H9 (cell line): ENCODE results near the gene METTL4. TPM values are rescaled to one million over a fixed set of nuclear protein-coding genes. Genes with fewer than 3 reads are reported as not detected.

Experiments used
- DNase-seq: peaks from one replicate; pipeline ENCODE4 v3.0.0-alpha.2; 2017
- H2AFZ ChIP-seq: one replicate; pipeline ENCODE4 v1.6.1; 2013; ENCODE audit warnings: mild to moderate bottlenecking, low read length, control low read depth, moderate library complexity
- H2AK5ac ChIP-seq: 2 replicates; pipeline ENCODE4 v1.6.1; 2013; ENCODE audit warnings: low read length, control low read depth, mixed read lengths; ENCODE audit not compliant: insufficient read length
- H2BK120ac ChIP-seq: one replicate; pipeline ENCODE4 v1.6.1; 2013; ENCODE audit warnings: low read depth, mild to moderate bottlenecking, low read length, control low read depth, inconsistent platforms; ENCODE audit not compliant: poor library complexity, severe bottlenecking
- H2BK12ac ChIP-seq: 2 replicates; pipeline ENCODE4 v1.6.1; 2013; ENCODE audit warnings: low read length, control low read depth, mixed read lengths, low read depth; ENCODE audit not compliant: insufficient read length
- H2BK15ac ChIP-seq: 2 replicates; pipeline ENCODE4 v1.6.1; 2013; ENCODE audit warnings: low read depth, low read length, control low read depth
- H2BK20ac ChIP-seq: one replicate; pipeline ENCODE4 v1.6.1; 2013; ENCODE audit warnings: low read depth, mild to moderate bottlenecking, low read length, control low read depth, inconsistent platforms; ENCODE audit not compliant: poor library complexity, severe bottlenecking
- H2BK5ac ChIP-seq: 2 replicates; pipeline ENCODE4 v1.6.1; 2013; ENCODE audit warnings: low read length, control low read depth, mixed read lengths; ENCODE audit not compliant: insufficient read length
- H3K14ac ChIP-seq: 2 replicates; pipeline ENCODE4 v1.6.1; 2013; ENCODE audit warnings: low read length, control low read depth; ENCODE audit not compliant: insufficient read depth
- H3K18ac ChIP-seq: 2 replicates; pipeline ENCODE4 v1.6.1; 2013; ENCODE audit warnings: low read depth, mild to moderate bottlenecking, mixed read lengths, low read length, control low read depth; ENCODE audit not compliant: insufficient read length
- H3K23ac ChIP-seq: 2 replicates; pipeline ENCODE4 v1.6.1; 2013; ENCODE audit warnings: low read length, control low read depth, mixed read lengths, low read depth; ENCODE audit not compliant: insufficient read length
- H3K23me2 ChIP-seq: 2 replicates; pipeline ENCODE4 v1.6.1; 2013; ENCODE audit warnings: low read depth, mild to moderate bottlenecking, mixed read lengths, low read length, control low read depth; ENCODE audit not compliant: insufficient read length, poor library complexity, severe bottlenecking
- H3K27ac ChIP-seq: 2 replicates; pipeline ENCODE4 v1.5.1; 2013; ENCODE audit warnings: low read length, control low read depth, mixed read lengths, low read depth; ENCODE audit not compliant: insufficient read length
- H3K27me3 ChIP-seq: 2 replicates; pipeline ENCODE4 v1.6.1; 2013; ENCODE audit warnings: low read length, control low read depth, inconsistent platforms; ENCODE audit not compliant: insufficient read depth
- H3K4ac ChIP-seq: 2 replicates; pipeline ENCODE4 v1.6.1; 2013; ENCODE audit warnings: low read depth, mild to moderate bottlenecking, control low read depth, inconsistent platforms, low read length, moderate library complexity
- H3K4me1 ChIP-seq: 2 replicates; pipeline ENCODE4 v1.6.1; 2013; ENCODE audit warnings: low read length, control low read depth, inconsistent platforms; ENCODE audit not compliant: insufficient read depth
- H3K4me2 ChIP-seq: 2 replicates; pipeline ENCODE4 v1.6.1; 2013; ENCODE audit warnings: low read length, control low read depth, mixed read lengths; ENCODE audit not compliant: insufficient read length, insufficient read depth
- H3K56ac ChIP-seq: 2 replicates; pipeline ENCODE4 v1.6.1; 2013; ENCODE audit warnings: low read depth, mild to moderate bottlenecking, mixed read lengths, low read length, control low read depth; ENCODE audit not compliant: insufficient read length
- H3K79me1 ChIP-seq: 2 replicates; pipeline ENCODE4 v1.6.1; 2013; ENCODE audit warnings: low read depth, mild to moderate bottlenecking, moderate library complexity, low read length, control low read depth, inconsistent platforms; ENCODE audit not compliant: insufficient read depth, poor library complexity, severe bottlenecking
- H3K79me2 ChIP-seq: 2 replicates; pipeline ENCODE4 v1.6.1; 2013; ENCODE audit warnings: low read length, control low read depth, inconsistent platforms; ENCODE audit not compliant: insufficient read depth
- H3K9ac ChIP-seq: 2 replicates; pipeline ENCODE4 v1.6.1; 2013; ENCODE audit warnings: low read length, control low read depth, mixed read lengths; ENCODE audit not compliant: insufficient read length; ENCODE audit errors: extremely low read depth
- H3K9me3 ChIP-seq: one replicate; pipeline ENCODE4 v1.6.1; 2013; ENCODE audit warnings: low read depth, low read length, inconsistent platforms; ENCODE audit not compliant: control insufficient read depth
- H3T11ph ChIP-seq: one replicate; pipeline ENCODE4 v1.6.1; 2013; ENCODE audit warnings: mild to moderate bottlenecking, low read length, control low read depth, inconsistent platforms
- H4K20me1 ChIP-seq: one replicate; pipeline ENCODE4 v1.6.1; 2013; ENCODE audit not compliant: control insufficient read depth, insufficient read length, insufficient read depth
- H4K5ac ChIP-seq: 2 replicates; pipeline ENCODE4 v1.6.1; 2013; ENCODE audit warnings: low read depth, mild to moderate bottlenecking, mixed read lengths, low read length, control low read depth; ENCODE audit not compliant: insufficient read length
- H4K8ac ChIP-seq: replicated peaks from 2 replicates; pipeline ENCODE4 v1.6.1; 2013; ENCODE audit warnings: low read length, control low read depth, mixed read lengths, low read depth; ENCODE audit not compliant: insufficient read length
- H4K91ac ChIP-seq: 2 replicates; pipeline ENCODE4 v1.6.1; 2013; ENCODE audit warnings: low read depth, mild to moderate bottlenecking, moderate library complexity, mixed read lengths, low read length, control low read depth; ENCODE audit not compliant: insufficient read length
- H3K27ac Mint-ChIP-seq, 3 experiments: 2 replicates in 2 of 3; 3 replicates in 1 of 3; pipeline ENCODE4 v1.8.0; 2020 to 2021; ENCODE audit warnings: mixed read lengths in 3 of 3, mild to moderate bottlenecking in 1 of 3, moderate library complexity in 1 of 3
- H3K27me3 Mint-ChIP-seq: 2 replicates; pipeline ENCODE4 v1.8.0; 2021; ENCODE audit warnings: low read depth, mild to moderate bottlenecking, moderate library complexity, mixed read lengths
- H3K36me3 Mint-ChIP-seq, 3 experiments: 2 replicates in 2 of 3; 3 replicates in 1 of 3; pipeline ENCODE4 v1.8.0; 2020 to 2021; ENCODE audit warnings: low read depth in 3 of 3, mixed read lengths in 3 of 3; ENCODE audit not compliant: insufficient read depth in 1 of 3
- H3K4me1 Mint-ChIP-seq, 2 experiments: 2 replicates each; pipeline ENCODE4 v1.8.0; 2020; ENCODE audit warnings: mixed read lengths in 2 of 2
- H3K4me3 Mint-ChIP-seq, 2 experiments: 2 replicates in 1 of 2; 3 replicates in 1 of 2; pipeline ENCODE4 v1.8.0; 2020 to 2021; ENCODE audit warnings: mild to moderate bottlenecking in 2 of 2, mixed read lengths in 2 of 2, moderate library complexity in 1 of 2
- H3K9me3 Mint-ChIP-seq, 2 experiments: 2 replicates in 1 of 2; 3 replicates in 1 of 2; pipeline ENCODE4 v1.8.0; 2020; ENCODE audit warnings: mild to moderate bottlenecking in 2 of 2, mixed read lengths in 2 of 2, moderate library complexity in 1 of 2
- WGBS: extraction: QIAGEN DNeasy Blood & Tissue Kit; methylation state at CpG from one replicate; pipeline ENCODE4 v1.1.7; 2013; ENCODE audit warnings: missing lambda C conversion rate, low lambda C conversion rate, mixed read lengths; ENCODE audit not compliant: insufficient read length; ENCODE audit errors: extremely low coverage; 5-methylcytosine and 5-hydroxymethylcytosine counted together
- total RNA-seq: library from RNA; stranded (reverse); gene quantifications from 2 replicates; pipeline ENCODE4 v1.2.1, GENCODE V29; 2021
- TF ChIP-seq, protein P1 (sequence below): fragments of 200-600 bp; sonication (generic); conservative IDR thresholded peaks from 3 replicates; pipeline ENCODE4 v1.8.0; 2021; ENCODE audit warnings: antibody characterized with exemption, mild to moderate bottlenecking

Gene METTL4
- total RNA-seq, 1 experiment from 2014 or later, result 14.2 TPM

DNA sequence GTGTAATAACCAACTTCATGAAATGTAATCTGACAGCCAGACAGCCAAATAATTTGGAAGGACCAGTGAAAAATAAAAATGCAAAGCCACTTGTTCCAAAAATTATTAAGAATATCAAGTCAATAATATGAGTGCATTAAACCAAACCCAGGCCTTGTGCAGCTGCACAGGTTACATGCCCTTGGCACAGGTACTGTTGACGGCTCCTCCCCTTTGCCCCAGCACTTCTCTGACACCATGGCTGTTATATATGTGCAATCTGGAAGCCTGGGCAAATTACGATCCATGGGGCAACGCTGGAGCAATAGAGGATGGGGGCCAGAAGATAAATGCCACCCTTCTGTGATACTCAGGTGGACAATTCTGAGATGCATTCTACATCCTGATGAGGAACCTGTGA is 68.9 kb downstream of the METTL4 start:
- Histone ChIP-seq H3K9me3 (no peaks in the 10 kb centered on the region), H2BK20ac (no peak overlapping the region), H3K79me2 (no peaks in the 10 kb centered on the region), H2BK120ac (no peak overlapping the region), H3K56ac (no peak overlapping the region), H2BK12ac (no peak overlapping the region), H2BK15ac (no peak overlapping the region), H3K23me2 (no peaks in the 10 kb centered on the region), H2AK5ac (no peak overlapping the region), H3K79me1 (no peaks in the 10 kb centered on the region), H3K14ac (no peak overlapping the region), H4K20me1 (no peaks in the 10 kb centered on the region), H4K91ac (no peak overlapping the region), H3K9ac (no peak overlapping the region), H2BK5ac (no peak overlapping the region), H3K27ac (no peak overlapping the region), H4K8ac (no peak overlapping the region), H3K23ac (no peak overlapping the region), H3K4ac (no peak overlapping the region), H3K27me3 (no peaks in the 10 kb centered on the region), H4K5ac (no peak overlapping the region), H3K18ac (no peak overlapping the region), H3K4me2 (no peak overlapping the region), H2AFZ (no peak overlapping the region), H3T11ph (no peak overlapping the region), H3K4me1 (no peaks in the 10 kb centered on the region)
- no peaks in the 10 kb centered on the region for H3K36me3 Mint-ChIP-seq
- no peaks in the 10 kb centered on the region for H3K9me3 Mint-ChIP-seq
- WGBS, result no CpG with 5 or more reads among the region's 3 CpGs
- TF ChIP-seq, protein P1, sequence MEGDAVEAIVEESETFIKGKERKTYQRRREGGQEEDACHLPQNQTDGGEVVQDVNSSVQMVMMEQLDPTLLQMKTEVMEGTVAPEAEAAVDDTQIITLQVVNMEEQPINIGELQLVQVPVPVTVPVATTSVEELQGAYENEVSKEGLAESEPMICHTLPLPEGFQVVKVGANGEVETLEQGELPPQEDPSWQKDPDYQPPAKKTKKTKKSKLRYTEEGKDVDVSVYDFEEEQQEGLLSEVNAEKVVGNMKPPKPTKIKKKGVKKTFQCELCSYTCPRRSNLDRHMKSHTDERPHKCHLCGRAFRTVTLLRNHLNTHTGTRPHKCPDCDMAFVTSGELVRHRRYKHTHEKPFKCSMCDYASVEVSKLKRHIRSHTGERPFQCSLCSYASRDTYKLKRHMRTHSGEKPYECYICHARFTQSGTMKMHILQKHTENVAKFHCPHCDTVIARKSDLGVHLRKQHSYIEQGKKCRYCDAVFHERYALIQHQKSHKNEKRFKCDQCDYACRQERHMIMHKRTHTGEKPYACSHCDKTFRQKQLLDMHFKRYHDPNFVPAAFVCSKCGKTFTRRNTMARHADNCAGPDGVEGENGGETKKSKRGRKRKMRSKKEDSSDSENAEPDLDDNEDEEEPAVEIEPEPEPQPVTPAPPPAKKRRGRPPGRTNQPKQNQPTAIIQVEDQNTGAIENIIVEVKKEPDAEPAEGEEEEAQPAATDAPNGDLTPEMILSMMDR, result no peak
- 0 out of 2 replicates have a peak, but pooled peaks cover 2% of the 10 kb centered on the region for H3K27me3 Mint-ChIP-seq
- H3K27ac Mint-ChIP-seq, result no peak overlapping the region
- H3K4me1 Mint-ChIP-seq, result no peaks in the 10 kb centered on the region
- no peak overlapping the region for H3K4me3 Mint-ChIP-seq
- no peak for DNase-seq
